SK-N-MC (cell line): ENCODE results near the gene CABCOCO1.
A peak's percentile ranks its signal among the peaks of the same experiment; 100 is the strongest.
"Not testable (repeated sequence)": the region's sequence is repeated elsewhere in the genome, so short reads cannot be mapped to it uniquely, and the experiment has no call there.

Source experiments
- DNase-seq: peaks from one replicate; pipeline ENCODE4 v3.0.0-alpha.2; 2011; ENCODE audit warnings: low read depth, low spot score
- H3K27ac ChIP-seq: fragments of 200-600 bp; sonication (generic); 2 replicates; pipeline ENCODE4 v1.5.1; 2016; ENCODE audit warnings: mixed run types
- H3K36me3 ChIP-seq: fragments of 200-600 bp; sonication (generic); 2 replicates; pipeline ENCODE4 v1.6.1; 2017; ENCODE audit warnings: antibody characterized with exemption, low read length, mixed read lengths; ENCODE audit not compliant: insufficient read depth
- H3K4me3 ChIP-seq: fragments of 200-600 bp; sonication (generic); 2 replicates; pipeline ENCODE4 v1.5.1; 2016
- H3K9ac ChIP-seq: fragments of 200-600 bp; sonication (generic); 2 replicates; pipeline ENCODE4 v1.8.0; 2017; ENCODE audit warnings: mixed run types, mixed read lengths; ENCODE audit not compliant: insufficient read length
- H3K9me3 ChIP-seq: fragments of 200-600 bp; sonication (generic); 2 replicates; pipeline ENCODE4 v1.6.1; 2017; ENCODE audit warnings: low read depth, mild to moderate bottlenecking, antibody characterized with exemption, low read length, moderate library complexity, mixed read lengths
- EZH2 ChIP-seq: fragments of 200-600 bp; sonication (generic); IDR thresholded peaks from one replicate; pipeline ENCODE4 v1.6.1; 2017; ENCODE audit warnings: antibody characterized with exemption
- FOXP2 ChIP-seq: optimal IDR thresholded peaks from 2 replicates; pipeline ENCODE3; 2011; ENCODE audit warnings: mild to moderate bottlenecking, moderate library complexity; ENCODE audit not compliant: insufficient read depth; ENCODE audit errors: extremely low read length, control extremely low read depth
- POLR2AphosphoS5 ChIP-seq: IDR thresholded peaks from 2 replicates; pipeline ENCODE4 v1.6.1; 2012; ENCODE audit warnings: mild to moderate bottlenecking, low read depth, low read length, borderline replicate concordance

The CABCOCO1 gene

DNA sequence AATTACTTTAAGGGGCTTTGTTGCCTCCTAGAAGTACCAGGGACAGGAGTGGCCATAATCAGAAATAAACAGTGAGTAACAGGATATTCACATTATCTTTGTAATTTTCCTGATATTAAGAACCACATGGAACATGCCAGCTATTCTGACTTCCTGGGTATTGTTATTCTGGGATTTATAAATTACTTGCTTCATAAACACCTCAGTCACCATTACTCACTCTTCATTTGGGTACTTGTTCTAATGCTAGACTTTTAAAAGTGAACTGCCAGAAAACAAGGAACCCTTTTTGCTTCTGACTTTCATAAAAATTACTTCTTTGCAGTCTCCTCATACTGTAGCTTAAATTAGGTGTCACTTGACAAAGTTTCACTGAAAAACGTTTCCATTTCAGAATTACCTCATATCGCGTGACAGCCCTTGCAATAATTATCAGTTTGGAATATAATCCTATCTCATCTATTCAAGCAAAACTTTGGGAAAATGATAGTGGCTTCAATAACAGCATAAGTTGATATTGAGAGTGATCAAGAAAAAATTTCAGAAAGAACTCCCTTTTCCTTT, 29.8 kb downstream of the CABCOCO1 start:
- no peak overlapping the region for H3K9ac ChIP-seq
- H3K36me3 ChIP-seq: no peaks in the 10 kb centered on the region
- no peak for TF ChIP-seq POLR2AphosphoS5
- no peak for TF ChIP-seq FOXP2
- TF ChIP-seq EZH2: no peak
- no peak for DNase-seq
- no peak overlapping the region for H3K4me3 ChIP-seq
- no peak overlapping the region for H3K27ac ChIP-seq
- no peaks in the 10 kb centered on the region for H3K9me3 ChIP-seq

- Histone ChIP-seq H3K9ac (no peak overlapping the region), H3K36me3 (no peaks in the 10 kb centered on the region), H3K9me3 (no peaks in the 10 kb centered on the region), H3K4me3 (no peak overlapping the region), H3K27ac (no peak overlapping the region)
- TF ChIP-seq EZH2: no peak
- no peak for TF ChIP-seq FOXP2
- TF ChIP-seq POLR2AphosphoS5: no peak
- DNase-seq: no peak
Measured at GRCh38 chr10:61698968-61699655, 36.4 kb downstream of the CABCOCO1 start.

GRCh38 chr10:61701055-61701705, 38.5 kb downstream of the CABCOCO1 start:
- Histone ChIP-seq H3K4me3 (no peak overlapping the region), H3K27ac (peak overlapping the region; percentile 42; the same call in 1 of the 2 replicates), H3K9me3 (no peaks in the 10 kb centered on the region), H3K36me3 (no peaks in the 10 kb centered on the region), H3K9ac (no peak overlapping the region)
- no peak for TF ChIP-seq POLR2AphosphoS5
- no peak for TF ChIP-seq FOXP2
- no peak for TF ChIP-seq EZH2
- DNase-seq: no peak

DNA sequence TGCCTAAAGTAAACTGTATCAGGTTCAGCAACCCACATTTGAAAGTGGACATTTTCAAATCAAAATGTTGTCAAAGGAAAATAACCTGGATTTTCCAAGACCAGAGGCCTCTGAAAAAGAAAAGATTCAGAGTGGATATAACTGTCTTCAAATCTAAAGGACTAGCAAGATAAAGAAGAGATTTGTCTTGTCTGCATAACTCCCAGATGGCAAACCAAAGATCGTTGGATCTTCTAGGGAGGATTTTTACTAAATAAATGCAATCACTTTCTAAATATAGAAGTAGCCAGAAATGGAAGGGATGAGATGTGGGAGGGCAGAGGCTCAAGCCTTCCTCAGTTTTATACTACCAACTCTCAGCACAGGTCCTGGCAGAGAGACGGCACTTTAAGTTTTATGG, 39.0 kb downstream of the CABCOCO1 start:
- TF ChIP-seq FOXP2 (no peak), EZH2 (no peak), POLR2AphosphoS5 (no peak)
- Histone ChIP-seq H3K9ac (no peak overlapping the region), H3K4me3 (no peak overlapping the region), H3K27ac (peak overlapping the region; percentile 42; the same call in 1 of the 2 replicates), H3K9me3 (no peaks in the 10 kb centered on the region), H3K36me3 (no peaks in the 10 kb centered on the region)
- no peak for DNase-seq

DNA sequence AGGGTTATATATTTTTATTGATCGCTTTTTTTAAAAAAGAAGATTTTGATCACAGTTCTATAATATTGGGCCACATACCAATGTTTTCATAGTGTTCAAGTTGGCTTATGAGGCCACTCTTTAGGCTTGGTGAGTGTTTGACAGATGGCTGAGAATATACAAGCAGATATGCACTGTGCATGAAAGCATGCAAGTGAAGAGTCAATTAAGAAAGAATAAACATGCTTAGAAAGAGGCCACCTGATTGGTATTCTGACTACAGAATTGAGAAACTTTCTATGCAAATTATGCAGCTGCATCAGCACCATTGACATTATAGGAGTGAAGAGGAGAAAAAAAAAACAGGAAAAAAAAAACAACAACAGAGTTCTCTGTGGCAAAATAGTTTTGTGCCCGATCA, 39.9 kb downstream of the CABCOCO1 start:
- DNase-seq: no peak
- TF ChIP-seq EZH2 (no peak), FOXP2 (no peak), POLR2AphosphoS5 (no peak)
- no peaks in the 10 kb centered on the region for H3K9me3 ChIP-seq
- H3K27ac ChIP-seq: no peak overlapping the region
- H3K36me3 ChIP-seq: no peaks in the 10 kb centered on the region
- H3K4me3 ChIP-seq: no peak overlapping the region
- no peak overlapping the region for H3K9ac ChIP-seq

DNA sequence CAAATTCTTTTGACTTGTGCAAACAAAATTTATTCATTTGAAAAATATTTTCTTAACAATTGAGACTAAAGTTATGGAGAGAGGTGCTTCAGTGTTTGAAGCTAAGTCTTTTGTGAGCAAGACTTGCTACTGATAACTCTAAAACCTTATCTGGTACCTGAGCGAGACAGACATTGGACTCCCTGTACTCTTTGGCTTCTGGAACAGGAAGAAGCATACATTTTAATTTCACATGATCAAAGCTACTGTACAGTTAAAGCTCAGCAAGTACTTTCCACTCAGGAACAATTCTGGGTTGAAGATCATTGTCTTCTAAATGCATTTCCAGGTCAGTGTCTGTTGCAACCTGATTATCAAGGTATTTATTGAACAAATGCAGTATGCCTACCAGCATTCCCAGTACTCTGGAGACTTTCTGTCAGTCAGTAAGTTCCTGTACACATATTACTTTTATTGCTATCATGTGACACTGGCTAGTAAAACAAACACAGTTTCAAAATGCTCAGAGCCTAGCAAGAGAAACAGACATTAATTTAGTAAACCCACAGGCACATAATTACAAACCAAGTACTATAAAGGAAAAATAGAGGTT, 42.4 kb downstream of the CABCOCO1 start:
- Histone ChIP-seq H3K27ac (no peak overlapping the region), H3K36me3 (no peaks in the 10 kb centered on the region), H3K4me3 (no peak overlapping the region), H3K9ac (no peak overlapping the region), H3K9me3 (no peaks in the 10 kb centered on the region)
- no peak for TF ChIP-seq FOXP2
- TF ChIP-seq EZH2: no peak
- no peak for TF ChIP-seq POLR2AphosphoS5
- no peak for DNase-seq

DNA sequence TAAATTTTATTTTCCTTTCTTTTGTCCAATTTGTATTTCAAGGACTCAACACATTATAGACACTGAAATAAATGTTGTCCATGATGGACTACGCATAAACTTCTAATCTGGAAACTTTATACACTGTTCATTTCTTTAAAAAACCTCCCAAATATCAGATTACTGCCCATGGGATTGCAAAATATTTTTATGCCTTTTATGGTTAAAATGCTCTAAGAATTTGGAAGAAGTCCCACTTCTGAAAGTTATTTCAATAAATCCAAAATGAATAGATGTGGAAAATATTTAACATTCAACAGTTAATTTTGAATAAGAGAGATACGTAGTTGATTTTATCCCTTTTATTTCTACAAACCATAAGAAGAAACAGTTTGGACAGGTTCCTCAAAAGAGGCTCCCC, 46.1 kb downstream of the CABCOCO1 start:
- no peak for TF ChIP-seq FOXP2
- no peak for TF ChIP-seq POLR2AphosphoS5
- TF ChIP-seq EZH2: no peak
- no peaks in the 10 kb centered on the region for H3K9me3 ChIP-seq
- no peak overlapping the region for H3K9ac ChIP-seq
- no peaks in the 10 kb centered on the region for H3K36me3 ChIP-seq
- H3K27ac ChIP-seq: no peak overlapping the region; the same call in 1 of the 2 replicates
- no peak overlapping the region for H3K4me3 ChIP-seq
- DNase-seq: no peak

- not testable (repeated sequence) for H3K9ac ChIP-seq, DNase-seq, H3K4me3 ChIP-seq, H3K27ac ChIP-seq, H3K36me3 ChIP-seq, H3K9me3 ChIP-seq
Measured at GRCh38 chr10:61712105-61712504, 49.4 kb downstream of the CABCOCO1 start.

- not testable (repeated sequence) for DNase-seq, H3K9me3 ChIP-seq, H3K4me3 ChIP-seq, H3K27ac ChIP-seq, H3K9ac ChIP-seq, H3K36me3 ChIP-seq
Measured at GRCh38 chr10:61719475-61719874, 56.7 kb downstream of the CABCOCO1 start.
